SHP77 (cell line): ENCODE data around the gene AICDA.

Source experiments
- DNase-seq, 2 experiments: peaks; one replicate each; lab custom pipeline; 2025; lab: John Stamatoyannopoulos, UW

Gene AICDA

GRCh38 chr12:8554451-8555195, 58.0 kb downstream of the AICDA start:
- no peak for DNase-seq

DNA sequence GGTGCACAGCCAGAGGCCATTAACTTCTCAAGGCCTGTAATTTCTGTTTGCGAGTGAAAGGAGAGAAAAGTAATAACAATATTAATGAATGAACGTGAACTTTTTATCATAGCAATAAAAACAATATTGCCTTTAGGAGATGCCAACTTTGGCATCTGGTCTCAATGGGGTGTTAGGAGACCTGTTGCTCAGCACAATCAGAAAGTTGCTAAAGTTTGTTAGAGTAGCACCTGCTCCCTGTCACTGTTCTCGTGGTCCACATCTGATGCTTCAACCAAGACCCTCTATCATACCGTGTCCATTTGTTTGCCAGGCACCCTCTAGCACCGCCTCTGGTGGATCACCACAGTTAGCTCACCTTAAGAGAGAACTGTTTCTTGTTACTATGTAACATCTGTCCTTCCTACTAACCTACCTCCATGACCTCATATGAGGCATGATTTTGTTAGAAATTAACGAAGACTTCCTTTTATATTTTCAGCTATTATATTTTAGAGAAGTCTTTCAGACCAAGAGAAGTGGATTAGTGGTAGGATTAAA, 59.5 kb downstream of the AICDA start:
- no peak for DNase-seq
